Measurements from ENCODE around the gene ROBO1.

- TF ChIP-seq CTCF (IDR thresholded peaks at IDR 0.05) (no peak), EZH2 (IDR thresholded peaks at IDR 0.05; ENCODE audit: borderline replicate concordance, insufficient read depth, low read depth, low read length, poor library complexity, severe bottlenecking) (no peak)
These were observed 608.1 kb downstream of the ROBO1 start for GRCh38 chr3:79159736-79160135.

All from B cell (primary cell).